Measurements from ENCODE around the gene FAM3D.

The FAM3D gene

DNA sequence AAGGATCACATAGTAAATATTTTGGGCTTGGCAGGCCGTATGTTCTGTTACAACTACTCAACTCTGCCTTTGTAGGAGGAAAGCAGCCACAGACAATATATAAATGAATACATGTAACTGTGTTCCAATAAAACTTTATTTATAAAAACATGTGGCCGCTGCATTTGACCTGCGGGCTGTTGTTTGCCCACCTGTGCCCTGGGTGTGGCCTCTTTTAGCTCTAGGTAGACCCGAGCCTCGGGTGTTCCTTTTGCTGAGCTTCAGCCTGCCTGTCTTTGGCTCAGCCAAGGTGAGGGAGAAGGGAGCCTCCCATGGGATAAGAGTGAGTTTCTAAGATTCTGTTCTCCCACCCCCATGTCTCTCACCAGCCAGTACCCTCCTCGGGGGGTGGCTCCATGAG, 5.6 kb downstream of the FAM3D start:
- Histone ChIP-seq H3K27me3 (ENCODE audit: control insufficient read depth, insufficient read depth, low read length) (no peaks in the 10 kb centered on the region), H3K4me3 (ENCODE audit: low read length) (no peak overlapping the region), H3K4me1 (ENCODE audit: control insufficient read depth, insufficient read depth, low read length) (no peaks in the 10 kb centered on the region), H3K36me3 (ENCODE audit: control insufficient read depth, insufficient read depth, low read length) (no peaks in the 10 kb centered on the region), H3K9ac (ENCODE audit: low read length) (no peak overlapping the region), H3K27ac (ENCODE audit: low read depth, low read length) (no peak overlapping the region)

GRCh38 chr3:58659051-58659675, 7.4 kb downstream of the FAM3D start:
- H3K9ac ChIP-seq (ENCODE audit: low read length), result no peak overlapping the region
- no peaks in the 10 kb centered on the region for H3K27me3 ChIP-seq (ENCODE audit: control insufficient read depth, insufficient read depth, low read length)
- H3K4me1 ChIP-seq (ENCODE audit: control insufficient read depth, insufficient read depth, low read length), result no peaks in the 10 kb centered on the region
- H3K27ac ChIP-seq (ENCODE audit: low read depth, low read length), result no peak overlapping the region
- peaks cover 3% of the 10 kb centered on the region for H3K36me3 ChIP-seq (ENCODE audit: control insufficient read depth, insufficient read depth, low read length)
- H3K4me3 ChIP-seq (ENCODE audit: low read length), result no peak overlapping the region

DNA sequence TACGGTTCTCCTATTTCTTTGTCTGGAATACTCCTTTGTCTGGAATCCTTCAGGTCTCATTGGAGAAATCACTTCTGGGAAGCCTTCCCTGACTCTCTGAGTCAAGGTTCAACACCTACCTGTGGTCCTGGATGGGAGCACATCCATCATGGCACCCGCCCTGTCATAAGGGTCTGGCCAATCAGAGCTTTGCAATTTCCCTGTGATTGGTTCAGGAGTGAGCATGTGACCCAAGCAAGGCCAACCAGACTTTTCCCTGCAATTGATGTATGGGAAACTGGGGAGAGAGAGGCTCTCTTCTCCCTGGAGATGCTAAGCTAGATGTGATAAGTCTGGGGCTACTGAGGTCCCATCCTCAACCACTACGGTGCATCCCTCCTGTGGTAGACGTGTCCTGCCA, 8.1 kb downstream of the FAM3D start:
- Histone ChIP-seq H3K27me3 (ENCODE audit: control insufficient read depth, insufficient read depth, low read length) (no peaks in the 10 kb centered on the region), H3K4me1 (ENCODE audit: control insufficient read depth, insufficient read depth, low read length) (no peaks in the 10 kb centered on the region), H3K27ac (ENCODE audit: low read depth, low read length) (no peak overlapping the region), H3K36me3 (ENCODE audit: control insufficient read depth, insufficient read depth, low read length) (peaks cover 3% of the 10 kb centered on the region), H3K9ac (ENCODE audit: low read length) (no peak overlapping the region), H3K4me3 (ENCODE audit: low read length) (no peak overlapping the region)

DNA sequence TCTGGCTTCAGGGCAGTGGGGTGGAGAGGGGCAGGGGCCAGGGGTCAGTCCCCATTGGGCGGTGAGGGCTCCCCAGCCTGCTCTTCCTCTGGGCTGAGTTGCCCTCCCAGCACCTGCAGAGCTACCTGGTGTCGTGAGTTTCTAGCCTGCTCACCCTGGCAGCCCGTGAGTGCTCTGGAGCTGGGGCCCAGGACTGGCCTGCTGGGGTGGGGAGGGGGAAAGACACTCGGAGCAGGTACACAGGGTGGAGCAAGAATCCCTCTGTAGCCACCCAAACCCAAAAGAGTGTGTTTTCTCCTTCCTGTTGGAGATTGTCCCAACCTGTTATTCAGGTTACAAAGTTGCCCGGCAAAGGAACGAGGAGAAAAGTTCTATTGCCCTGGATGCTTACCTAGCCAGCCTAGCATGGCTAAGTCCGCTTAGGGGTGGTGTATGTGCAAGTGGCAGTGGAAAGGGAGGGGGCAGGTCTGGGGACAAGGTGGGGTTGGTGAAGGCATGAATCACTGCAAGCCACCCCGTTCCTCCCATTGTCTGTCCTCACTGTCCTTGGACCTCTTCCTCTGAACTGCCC, 8.9 kb downstream of the FAM3D start:
- Histone ChIP-seq H3K27ac (ENCODE audit: low read depth, low read length) (no peak overlapping the region), H3K9ac (ENCODE audit: low read length) (no peak overlapping the region), H3K36me3 (ENCODE audit: control insufficient read depth, insufficient read depth, low read length) (peaks cover 3% of the 10 kb centered on the region), H3K27me3 (ENCODE audit: control insufficient read depth, insufficient read depth, low read length) (no peaks in the 10 kb centered on the region), H3K4me3 (ENCODE audit: low read length) (no peak overlapping the region), H3K4me1 (ENCODE audit: control insufficient read depth, insufficient read depth, low read length) (no peaks in the 10 kb centered on the region)

DNA sequence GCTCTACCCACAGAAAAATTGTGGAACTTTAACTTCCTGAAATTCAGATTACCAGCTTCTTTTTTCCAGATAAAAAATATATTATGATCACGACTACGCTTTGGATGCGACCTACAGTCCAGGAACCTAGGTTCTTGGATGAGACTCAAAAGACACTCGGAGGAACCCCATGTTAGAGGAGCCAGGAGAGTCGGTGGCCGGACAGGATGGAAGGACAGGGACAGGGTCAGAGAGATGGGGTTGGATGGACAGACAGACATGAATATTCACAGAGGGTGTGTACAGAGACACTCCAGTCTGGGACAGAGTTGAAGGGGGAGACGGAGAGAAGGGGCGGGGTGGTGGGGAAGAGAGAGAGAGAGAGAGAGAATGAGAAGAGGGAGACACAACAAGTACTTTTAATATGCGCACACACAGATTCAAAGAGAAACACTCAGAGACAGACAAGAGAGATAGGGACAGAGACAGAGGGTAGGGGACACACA, 9.5 kb downstream of the FAM3D start:
- Histone ChIP-seq H3K4me3 (ENCODE audit: low read length) (no peak overlapping the region), H3K9ac (ENCODE audit: low read length) (no peak overlapping the region), H3K4me1 (ENCODE audit: control insufficient read depth, insufficient read depth, low read length) (no peaks in the 10 kb centered on the region), H3K27me3 (ENCODE audit: control insufficient read depth, insufficient read depth, low read length) (no peaks in the 10 kb centered on the region), H3K27ac (ENCODE audit: low read depth, low read length) (no peak overlapping the region), H3K36me3 (ENCODE audit: control insufficient read depth, insufficient read depth, low read length) (peaks cover 3% of the 10 kb centered on the region)

- Histone ChIP-seq H3K36me3 (ENCODE audit: control insufficient read depth, insufficient read depth, low read length) (peaks cover 3% of the 10 kb centered on the region), H3K4me1 (ENCODE audit: control insufficient read depth, insufficient read depth, low read length) (no peaks in the 10 kb centered on the region), H3K27ac (ENCODE audit: low read depth, low read length) (no peak overlapping the region), H3K9ac (ENCODE audit: low read length) (no peak overlapping the region), H3K27me3 (ENCODE audit: control insufficient read depth, insufficient read depth, low read length) (no peaks in the 10 kb centered on the region), H3K4me3 (ENCODE audit: low read length) (no peak overlapping the region)
Observed at GRCh38 chr3:58656631-58657030, 9.9 kb downstream of the FAM3D start.

- Histone ChIP-seq H3K27ac (ENCODE audit: low read depth, low read length) (no peak overlapping the region), H3K9ac (ENCODE audit: low read length) (no peak overlapping the region), H3K4me3 (ENCODE audit: low read length) (no peak overlapping the region), H3K4me1 (ENCODE audit: control insufficient read depth, insufficient read depth, low read length) (no peaks in the 10 kb centered on the region), H3K27me3 (ENCODE audit: control insufficient read depth, insufficient read depth, low read length) (no peaks in the 10 kb centered on the region), H3K36me3 (ENCODE audit: control insufficient read depth, insufficient read depth, low read length) (peaks cover 3% of the 10 kb centered on the region)
Observed at GRCh38 chr3:58654466-58654865, 12.1 kb downstream of the FAM3D start.

- Histone ChIP-seq H3K9ac (ENCODE audit: low read length) (no peak overlapping the region), H3K4me3 (ENCODE audit: low read length) (no peak overlapping the region), H3K36me3 (ENCODE audit: control insufficient read depth, insufficient read depth, low read length) (peaks cover 3% of the 10 kb centered on the region), H3K27ac (ENCODE audit: low read depth, low read length) (no peak overlapping the region), H3K4me1 (ENCODE audit: control insufficient read depth, insufficient read depth, low read length) (no peaks in the 10 kb centered on the region), H3K27me3 (ENCODE audit: control insufficient read depth, insufficient read depth, low read length) (no peaks in the 10 kb centered on the region)
Observed at GRCh38 chr3:58652624-58653023, 13.9 kb downstream of the FAM3D start.

- Histone ChIP-seq H3K36me3 (ENCODE audit: control insufficient read depth, insufficient read depth, low read length) (peaks cover 3% of the 10 kb centered on the region), H3K4me3 (ENCODE audit: low read length) (no peak overlapping the region), H3K27me3 (ENCODE audit: control insufficient read depth, insufficient read depth, low read length) (no peaks in the 10 kb centered on the region), H3K9ac (ENCODE audit: low read length) (no peak overlapping the region), H3K4me1 (ENCODE audit: control insufficient read depth, insufficient read depth, low read length) (no peaks in the 10 kb centered on the region), H3K27ac (ENCODE audit: low read depth, low read length) (no peak overlapping the region)
Observed at GRCh38 chr3:58651276-58651675, 15.3 kb downstream of the FAM3D start.

- Histone ChIP-seq H3K9ac (ENCODE audit: low read length) (no peak overlapping the region), H3K36me3 (ENCODE audit: control insufficient read depth, insufficient read depth, low read length) (no peaks in the 10 kb centered on the region), H3K4me1 (ENCODE audit: control insufficient read depth, insufficient read depth, low read length) (no peaks in the 10 kb centered on the region), H3K27ac (ENCODE audit: low read depth, low read length) (no peak overlapping the region), H3K4me3 (ENCODE audit: low read length) (no peak overlapping the region), H3K27me3 (ENCODE audit: control insufficient read depth, insufficient read depth, low read length) (no peaks in the 10 kb centered on the region)
Observed at GRCh38 chr3:58647381-58648141, 19.0 kb downstream of the FAM3D start.

GRCh38 chr3:58646503-58646902, 20.1 kb downstream of the FAM3D start:
- Histone ChIP-seq H3K27me3 (ENCODE audit: control insufficient read depth, insufficient read depth, low read length) (no peaks in the 10 kb centered on the region), H3K27ac (ENCODE audit: low read depth, low read length) (no peak overlapping the region), H3K4me1 (ENCODE audit: control insufficient read depth, insufficient read depth, low read length) (no peaks in the 10 kb centered on the region), H3K4me3 (ENCODE audit: low read length) (no peak overlapping the region), H3K36me3 (ENCODE audit: control insufficient read depth, insufficient read depth, low read length) (no peaks in the 10 kb centered on the region), H3K9ac (ENCODE audit: low read length) (no peak overlapping the region)

DNA sequence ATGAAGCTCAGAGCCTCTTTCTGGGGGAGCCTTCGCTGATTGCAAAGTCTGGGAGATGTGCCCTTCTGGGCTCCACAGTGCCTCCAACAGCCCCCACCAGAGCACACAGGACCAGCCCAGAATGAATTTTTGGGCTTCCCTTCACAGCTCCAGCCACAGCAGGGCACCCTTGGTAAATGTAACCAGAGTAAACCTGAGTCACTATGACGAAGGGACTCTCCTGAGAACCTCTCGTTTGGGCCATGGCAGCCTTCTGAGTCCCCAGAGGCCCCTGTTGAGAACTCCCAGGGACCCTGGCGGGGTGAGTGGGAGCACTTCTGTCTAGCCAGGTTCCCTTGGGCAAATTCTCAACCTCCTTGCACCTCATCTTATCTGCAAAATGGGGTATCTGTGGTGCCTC, 20.8 kb downstream of the FAM3D start:
- Histone ChIP-seq H3K4me1 (ENCODE audit: control insufficient read depth, insufficient read depth, low read length) (no peaks in the 10 kb centered on the region), H3K27me3 (ENCODE audit: control insufficient read depth, insufficient read depth, low read length) (no peaks in the 10 kb centered on the region), H3K9ac (ENCODE audit: low read length) (no peak overlapping the region), H3K4me3 (ENCODE audit: low read length) (no peak overlapping the region), H3K36me3 (ENCODE audit: control insufficient read depth, insufficient read depth, low read length) (no peaks in the 10 kb centered on the region), H3K27ac (ENCODE audit: low read depth, low read length) (no peak overlapping the region)
